ENCODE measurements around the gene ANKRD55. TPM values are rescaled to one million over a fixed set of nuclear protein-coding genes. Genes with fewer than 3 reads are reported as not detected.

Gene ANKRD55
- total and polyA plus RNA-seq, 9 of the 15 experiments (the other 6 are each of a cell fraction or from before 2014, with no cell fraction given), result 3.4 to 10.6 (median 6.5) TPM

DNA sequence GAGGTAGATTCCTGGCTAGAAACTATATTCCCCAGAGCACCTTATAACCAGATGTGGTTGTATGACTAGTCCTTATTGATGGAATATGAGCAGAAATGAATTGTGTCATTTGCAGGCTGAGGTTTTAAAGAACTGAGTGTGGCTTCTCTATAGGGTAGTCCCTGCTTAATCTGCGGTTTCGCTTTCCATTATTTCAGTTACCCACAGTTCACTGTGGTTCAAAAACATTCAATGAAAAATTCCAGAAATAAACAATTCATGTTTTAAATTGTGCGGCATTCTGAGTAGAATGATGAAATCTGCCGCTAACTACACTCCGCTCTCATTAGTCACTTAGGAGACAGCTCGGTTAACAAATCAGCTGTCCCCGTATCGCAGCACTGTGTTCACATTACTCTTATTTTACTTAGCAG is 65.1 kb downstream of the ANKRD55 start (continued):
- TF ChIP-seq CEBPG (CRISPR knock-in tag; IDR thresholded peaks at IDR 0.05) (no peak), CEBPG (tag; conservative IDR thresholded peaks at IDR 0.05 in 1 of 2, IDR thresholded peaks at IDR 0.05 in 1 of 2) (peak; percentile 60 to 89)
- TF ChIP-seq, protein P1, sequence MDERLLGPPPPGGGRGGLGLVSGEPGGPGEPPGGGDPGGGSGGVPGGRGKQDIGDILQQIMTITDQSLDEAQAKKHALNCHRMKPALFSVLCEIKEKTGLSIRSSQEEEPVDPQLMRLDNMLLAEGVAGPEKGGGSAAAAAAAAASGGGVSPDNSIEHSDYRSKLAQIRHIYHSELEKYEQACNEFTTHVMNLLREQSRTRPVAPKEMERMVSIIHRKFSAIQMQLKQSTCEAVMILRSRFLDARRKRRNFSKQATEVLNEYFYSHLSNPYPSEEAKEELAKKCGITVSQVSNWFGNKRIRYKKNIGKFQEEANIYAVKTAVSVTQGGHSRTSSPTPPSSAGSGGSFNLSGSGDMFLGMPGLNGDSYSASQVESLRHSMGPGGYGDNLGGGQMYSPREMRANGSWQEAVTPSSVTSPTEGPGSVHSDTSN (CRISPR knock-in tag; IDR thresholded peaks at IDR 0.05; ENCODE audit: low read depth), result no peak
- TF ChIP-seq, protein P1 (tag; conservative IDR thresholded peaks at IDR 0.05; ENCODE audit: low read depth), result peak; percentile 76
- TF ChIP-seq, protein P2, sequence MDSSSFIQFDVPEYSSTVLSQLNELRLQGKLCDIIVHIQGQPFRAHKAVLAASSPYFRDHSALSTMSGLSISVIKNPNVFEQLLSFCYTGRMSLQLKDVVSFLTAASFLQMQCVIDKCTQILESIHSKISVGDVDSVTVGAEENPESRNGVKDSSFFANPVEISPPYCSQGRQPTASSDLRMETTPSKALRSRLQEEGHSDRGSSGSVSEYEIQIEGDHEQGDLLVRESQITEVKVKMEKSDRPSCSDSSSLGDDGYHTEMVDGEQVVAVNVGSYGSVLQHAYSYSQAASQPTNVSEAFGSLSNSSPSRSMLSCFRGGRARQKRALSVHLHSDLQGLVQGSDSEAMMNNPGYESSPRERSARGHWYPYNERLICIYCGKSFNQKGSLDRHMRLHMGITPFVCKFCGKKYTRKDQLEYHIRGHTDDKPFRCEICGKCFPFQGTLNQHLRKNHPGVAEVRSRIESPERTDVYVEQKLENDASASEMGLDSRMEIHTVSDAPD (CRISPR knock-in tag; IDR thresholded peaks at IDR 0.05), result no peak

DNA sequence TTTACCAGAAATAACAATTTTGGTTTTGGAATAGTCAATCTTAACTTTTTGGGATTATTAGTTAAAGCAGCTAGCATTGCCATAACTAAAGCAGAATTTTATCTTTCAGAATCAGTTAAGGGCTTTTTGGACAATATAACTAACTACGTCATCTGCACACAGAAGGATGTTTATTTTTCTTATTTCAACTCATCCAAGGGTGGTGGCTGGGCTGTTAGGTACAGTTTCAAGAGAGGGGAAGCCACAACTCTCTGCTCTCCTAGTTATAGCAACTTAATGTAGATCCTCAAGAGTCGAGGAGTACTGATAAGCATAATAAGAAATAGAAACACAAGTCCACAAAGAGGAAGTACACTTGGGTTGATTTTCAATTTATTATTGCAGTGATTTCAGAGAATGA is 65.6 kb downstream of the ANKRD55 start:
- peaks cover 0 to 12% of the 10 kb centered on the region in 2 experiments; a peak in 3 of 5 replicates for H3K27me3 ChIP-seq (ENCODE audit: control insufficient read depth in 2 of 2, insufficient read depth in 2 of 2, low read length in 2 of 2)
- TF ChIP-seq RCOR1 (IDR thresholded peaks at IDR 0.05; ENCODE audit: borderline replicate concordance in 1 of 2, low read depth in 2 of 2, low read length in 2 of 2), result peak in 1 of 2 experiments; percentile 20; a peak in 1 of 4 replicates
- TF ChIP-seq, protein P3, sequence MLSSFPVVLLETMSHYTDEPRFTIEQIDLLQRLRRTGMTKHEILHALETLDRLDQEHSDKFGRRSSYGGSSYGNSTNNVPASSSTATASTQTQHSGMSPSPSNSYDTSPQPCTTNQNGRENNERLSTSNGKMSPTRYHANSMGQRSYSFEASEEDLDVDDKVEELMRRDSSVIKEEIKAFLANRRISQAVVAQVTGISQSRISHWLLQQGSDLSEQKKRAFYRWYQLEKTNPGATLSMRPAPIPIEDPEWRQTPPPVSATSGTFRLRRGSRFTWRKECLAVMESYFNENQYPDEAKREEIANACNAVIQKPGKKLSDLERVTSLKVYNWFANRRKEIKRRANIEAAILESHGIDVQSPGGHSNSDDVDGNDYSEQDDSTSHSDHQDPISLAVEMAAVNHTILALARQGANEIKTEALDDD (IDR thresholded peaks at IDR 0.05), result peak; percentile 61
- TF ChIP-seq, protein P4, sequence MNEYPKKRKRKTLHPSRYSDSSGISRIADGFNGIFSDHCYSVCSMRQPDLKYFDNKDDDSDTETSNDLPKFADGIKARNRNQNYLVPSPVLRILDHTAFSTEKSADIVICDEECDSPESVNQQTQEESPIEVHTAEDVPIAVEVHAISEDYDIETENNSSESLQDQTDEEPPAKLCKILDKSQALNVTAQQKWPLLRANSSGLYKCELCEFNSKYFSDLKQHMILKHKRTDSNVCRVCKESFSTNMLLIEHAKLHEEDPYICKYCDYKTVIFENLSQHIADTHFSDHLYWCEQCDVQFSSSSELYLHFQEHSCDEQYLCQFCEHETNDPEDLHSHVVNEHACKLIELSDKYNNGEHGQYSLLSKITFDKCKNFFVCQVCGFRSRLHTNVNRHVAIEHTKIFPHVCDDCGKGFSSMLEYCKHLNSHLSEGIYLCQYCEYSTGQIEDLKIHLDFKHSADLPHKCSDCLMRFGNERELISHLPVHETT (CRISPR knock-in tag; conservative IDR thresholded peaks at IDR 0.05 in 1 of 2, IDR thresholded peaks at IDR 0.05 in 1 of 2), result no peak

More for the DNA sequence above, 65.6 kb downstream of the ANKRD55 start:
- Histone ChIP-seq H3K27ac (ENCODE audit: extremely low read depth, low read depth, low read length) (no peak overlapping the region), H2AFZ (ENCODE audit: low read depth, low read length) (no peak overlapping the region), H3K9me1 (ENCODE audit: control insufficient read depth, insufficient read depth, low read length) (no peaks in the 10 kb centered on the region), H3K4me3 (no peak overlapping the region), H3K79me2 (ENCODE audit: control insufficient read depth, insufficient read depth, low read length) (no peaks in the 10 kb centered on the region), H3K4me2 (ENCODE audit: insufficient read depth, low read length) (no peak overlapping the region), H3K9ac (ENCODE audit: insufficient read depth in 1 of 2, low read depth in 2 of 2, low read length in 2 of 2) (no peak overlapping the region), H3K9me3 (replicated peaks; ENCODE audit: control insufficient read depth, insufficient read depth, low read depth, low read length) (no peaks in the 10 kb centered on the region), H3K36me3 (ENCODE audit: control insufficient read depth, insufficient read depth, low read length) (no peaks in the 10 kb centered on the region), H4K20me1 (replicated peaks; ENCODE audit: control insufficient read depth, insufficient read depth, low read length) (no peaks in the 10 kb centered on the region), H3K4me1 (replicated peaks in 1 of 2; ENCODE audit: control insufficient read depth in 2 of 2, insufficient read depth in 2 of 2, low read length in 2 of 2) (peaks cover 0 to 1% of the 10 kb centered on the region in 2 experiments; a peak in 2 of 5 replicates)
- 3% methylated on average over 2 of the region's 2 CpGs for WGBS (ENCODE audit: insufficient coverage, low coverage, missing lambda C conversion rate)
- CTCF ChIA-PET (ENCODE audit: low intra/inter-chr PET ratio), result no interaction called here
- DNase-seq (ENCODE audit: extremely low read depth in 1 of 4, low spot score in 3 of 4), result no peak
- no peak for ATAC-seq
- no peak for FAIRE-seq
- no TSS peak for BruUV-seq (replicated peaks)
- intact Hi-C loops (cut with micrococcal nuclease) (no loop called here), in situ Hi-C loops (cut with MboI) (no loop called here)
- POLR2A ChIA-PET, result no interaction called here

All from K562 (cell line).